Sigmoid colon (tissue), 7 donors: ENCODE measurements around the gene VAV3. TPM values are rescaled to one million over a fixed set of nuclear protein-coding genes. Genes with fewer than 3 reads are reported as not detected.

ENCODE experiments used
- DNase-seq: peaks from one replicate; pipeline ENCODE4 v3.0.0-alpha.2; 2019
- H3K27ac ChIP-seq, 4 donors: fragments of 200-600 bp; sonication (generic); one replicate each; pipeline ENCODE4 v1.5.1; 2016 to 2019; ENCODE audit warnings: mild to moderate bottlenecking in 1 of 4
- H3K27me3 ChIP-seq, 3 donors: fragments of 200-600 bp; sonication (generic); one replicate each; pipeline ENCODE4 v1.5.1; 2019; ENCODE audit warnings: mild to moderate bottlenecking in 1 of 3
- H3K36me3 ChIP-seq, 4 donors: fragments of 200-600 bp; sonication (generic); one replicate each; pipeline ENCODE4 v1.5.1; 2016 to 2019
- H3K4me1 ChIP-seq, 4 donors: fragments of 200-600 bp; sonication (generic); one replicate each; pipeline ENCODE4 v1.5.1; 2017 to 2019
- H3K4me3 ChIP-seq, 4 donors: fragments of 200-600 bp; sonication (generic); one replicate each; pipeline ENCODE4 v1.5.1; 2017 to 2019; ENCODE audit warnings: mild to moderate bottlenecking in 2 of 4, moderate library complexity in 1 of 4
- H3K9me3 ChIP-seq, 4 donors: fragments of 200-600 bp in 3 of 4; sonication (generic) in 3 of 4; one replicate each; pipeline versions ENCODE4 v1.5.1 to v1.6.1; 2013 to 2019
- EP300 ChIP-seq, 4 donors: sonication (generic); formaldehyde crosslinking; IDR thresholded peaks; one replicate each; pipeline ENCODE4 v1.6.1; 2017; ENCODE audit warnings: antibody characterized with exemption in 4 of 4
- POLR2A ChIP-seq, 2 donors: fragments of 450-650 bp; IDR thresholded peaks; one replicate each; pipeline ENCODE4 v1.6.1; 2016; ENCODE audit warnings: antibody characterized with exemption in 2 of 2, mild to moderate bottlenecking in 2 of 2, moderate library complexity in 2 of 2
- POLR2AphosphoS5 ChIP-seq, 4 donors: sonication (generic); formaldehyde crosslinking; IDR thresholded peaks; one replicate each; pipeline ENCODE4 v1.6.1; 2017; ENCODE audit warnings: antibody characterized with exemption in 4 of 4
- WGBS, 2 donors: extraction: QIAGEN DNeasy Blood & Tissue Kit; methylation state at CpG; one replicate each; pipeline ENCODE4 v1.1.7; 2013; 5-methylcytosine and 5-hydroxymethylcytosine counted together
- intact Hi-C: fragments of 100-400 bp; cut with DNase I; formaldehyde crosslinking; loops from one replicate; pipeline ENCODE4 v1.15.1; 2023
- polyA plus RNA-seq, 3 donors: library from polyadenylated mRNA; stranded (reverse); fragments of 200-250 nt; gene quantifications; one replicate each; pipeline ENCODE4 v1.2.3, GENCODE V29; 2013
- total RNA-seq, 4 donors: library from RNA; depleted of rRNA; stranded (reverse); fragments of >200 nt; gene quantifications; one replicate each; pipeline ENCODE4 v1.1.0, GENCODE V29; 2016
- TF ChIP-seq, protein P1 (sequence below), 4 experiments: fragments of 450-650 bp in 3 of 4; fragments of 200-600 bp in 1 of 4; IDR thresholded peaks; one replicate each; pipeline ENCODE4 v1.5.1; 2016 to 2019; ENCODE audit warnings: antibody characterized with exemption in 4 of 4, mild to moderate bottlenecking in 3 of 4, moderate library complexity in 2 of 4
- donor health status: healthy with polysubstance abuse.
- donor health status: Bipolar disorder and iron deficiency.
- donor health status: healthy.

VAV3 gene
- total and polyA plus RNA-seq, 7 donors, result 3.5 to 72.1 (median 17.3) TPM

DNA sequence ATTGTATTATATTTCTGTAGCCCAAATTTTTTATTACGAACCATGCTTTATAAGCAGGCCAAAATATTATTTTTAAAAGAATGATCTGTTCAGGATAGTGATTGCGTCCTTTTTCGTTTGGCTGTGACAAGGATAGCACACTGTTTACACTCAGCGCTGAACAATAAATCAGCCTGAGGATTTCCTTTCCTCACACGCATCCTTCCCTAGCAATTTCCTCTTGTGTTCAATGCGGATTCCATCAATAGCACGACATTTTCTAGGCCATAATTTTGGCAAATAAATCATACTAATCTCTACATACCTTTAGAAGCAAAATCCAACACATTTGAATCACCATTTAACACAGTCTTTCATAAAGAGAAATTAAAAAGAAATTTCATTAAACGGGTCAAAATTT, 1.6 kb upstream of the VAV3 start:
- intact Hi-C loops, result no loop called here

DNA sequence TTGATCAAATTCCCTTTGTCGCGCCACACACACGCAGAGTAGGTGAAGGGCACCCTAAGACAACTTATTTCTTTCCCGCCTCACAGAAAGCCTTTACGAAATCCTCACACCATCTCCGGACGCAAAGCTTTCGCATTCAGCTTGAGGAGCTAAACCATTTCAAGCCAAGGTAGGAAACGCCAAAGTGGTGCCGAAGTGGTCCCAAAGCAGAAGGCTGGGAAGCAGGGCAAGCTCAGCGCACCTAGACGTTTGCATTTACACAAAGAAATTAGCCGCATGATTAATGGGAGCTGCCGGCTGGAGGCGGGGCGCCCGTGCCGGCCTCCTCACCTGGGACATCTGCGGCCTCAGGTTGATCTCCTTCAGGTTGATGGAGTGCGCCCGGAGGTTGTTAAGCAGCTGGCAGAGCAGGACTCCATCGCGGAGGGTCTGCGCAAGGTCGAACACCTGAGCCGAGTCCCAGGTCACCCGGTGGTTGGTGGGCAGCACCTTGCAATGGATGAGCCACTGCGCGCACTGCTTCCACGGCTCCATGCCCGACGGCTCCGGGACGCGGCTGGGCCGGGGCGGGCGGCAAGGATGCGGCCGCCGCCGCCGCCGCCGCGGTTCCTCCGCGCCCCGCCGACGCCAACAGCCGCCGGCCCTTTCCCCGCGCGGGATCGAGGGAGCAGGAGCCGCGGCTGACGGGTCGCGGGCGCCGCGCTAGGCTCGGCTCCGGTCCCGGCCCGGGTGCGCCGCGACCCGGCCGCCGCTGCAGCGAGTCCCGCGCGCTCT, 457 bp downstream of the VAV3 start:
- Histone ChIP-seq H3K4me3 (peak overlapping the region in 3 of 4 donors; percentile 32 to 55 (median 53)), H3K36me3 (no peaks in the 10 kb centered on the region), H3K4me1 (peaks cover 0 to 21% (median 14%) of the 10 kb centered on the region in 4 donors), H3K27me3 (peaks cover 0 to 36% (median 8%) of the 10 kb centered on the region in 3 donors), H3K9me3 (no peaks in the 10 kb centered on the region), H3K27ac (peak overlapping the region; percentile 8 to 57 (median 35))
- no peak for DNase-seq
- WGBS, 2 donors, result 0 to 2% methylated on average over 79 of the region's 79 CpGs
- no peak for TF ChIP-seq POLR2AphosphoS5 (IDR thresholded peaks at IDR 0.05)
- TF ChIP-seq, protein P1, sequence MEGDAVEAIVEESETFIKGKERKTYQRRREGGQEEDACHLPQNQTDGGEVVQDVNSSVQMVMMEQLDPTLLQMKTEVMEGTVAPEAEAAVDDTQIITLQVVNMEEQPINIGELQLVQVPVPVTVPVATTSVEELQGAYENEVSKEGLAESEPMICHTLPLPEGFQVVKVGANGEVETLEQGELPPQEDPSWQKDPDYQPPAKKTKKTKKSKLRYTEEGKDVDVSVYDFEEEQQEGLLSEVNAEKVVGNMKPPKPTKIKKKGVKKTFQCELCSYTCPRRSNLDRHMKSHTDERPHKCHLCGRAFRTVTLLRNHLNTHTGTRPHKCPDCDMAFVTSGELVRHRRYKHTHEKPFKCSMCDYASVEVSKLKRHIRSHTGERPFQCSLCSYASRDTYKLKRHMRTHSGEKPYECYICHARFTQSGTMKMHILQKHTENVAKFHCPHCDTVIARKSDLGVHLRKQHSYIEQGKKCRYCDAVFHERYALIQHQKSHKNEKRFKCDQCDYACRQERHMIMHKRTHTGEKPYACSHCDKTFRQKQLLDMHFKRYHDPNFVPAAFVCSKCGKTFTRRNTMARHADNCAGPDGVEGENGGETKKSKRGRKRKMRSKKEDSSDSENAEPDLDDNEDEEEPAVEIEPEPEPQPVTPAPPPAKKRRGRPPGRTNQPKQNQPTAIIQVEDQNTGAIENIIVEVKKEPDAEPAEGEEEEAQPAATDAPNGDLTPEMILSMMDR (IDR thresholded peaks at IDR 0.05), result no peak
- TF ChIP-seq POLR2A (IDR thresholded peaks at IDR 0.05), result no peak
- no peak for TF ChIP-seq EP300 (IDR thresholded peaks at IDR 0.05)
- intact Hi-C loops, result no loop called here

More for the DNA sequence above, 1.6 kb upstream of the VAV3 start:
- TF ChIP-seq EP300 (IDR thresholded peaks at IDR 0.05) (no peak), POLR2A (IDR thresholded peaks at IDR 0.05) (no peak), POLR2AphosphoS5 (IDR thresholded peaks at IDR 0.05) (no peak)
- TF ChIP-seq, protein P1 (IDR thresholded peaks at IDR 0.05), result no peak
- no peak overlapping the region for H3K27ac ChIP-seq
- H3K9me3 ChIP-seq, result no peaks in the 10 kb centered on the region
- 81 to 86% methylated on average over 8 of the region's 8 CpGs for WGBS, 2 donors
- H3K4me3 ChIP-seq, result no peak overlapping the region
- no peak for DNase-seq
- peaks cover 0 to 33% (median 8%) of the 10 kb centered on the region in 3 donors for H3K27me3 ChIP-seq
- no peaks in the 10 kb centered on the region for H3K36me3 ChIP-seq
- peaks cover 0 to 21% (median 14%) of the 10 kb centered on the region in 4 donors for H3K4me1 ChIP-seq

DNA sequence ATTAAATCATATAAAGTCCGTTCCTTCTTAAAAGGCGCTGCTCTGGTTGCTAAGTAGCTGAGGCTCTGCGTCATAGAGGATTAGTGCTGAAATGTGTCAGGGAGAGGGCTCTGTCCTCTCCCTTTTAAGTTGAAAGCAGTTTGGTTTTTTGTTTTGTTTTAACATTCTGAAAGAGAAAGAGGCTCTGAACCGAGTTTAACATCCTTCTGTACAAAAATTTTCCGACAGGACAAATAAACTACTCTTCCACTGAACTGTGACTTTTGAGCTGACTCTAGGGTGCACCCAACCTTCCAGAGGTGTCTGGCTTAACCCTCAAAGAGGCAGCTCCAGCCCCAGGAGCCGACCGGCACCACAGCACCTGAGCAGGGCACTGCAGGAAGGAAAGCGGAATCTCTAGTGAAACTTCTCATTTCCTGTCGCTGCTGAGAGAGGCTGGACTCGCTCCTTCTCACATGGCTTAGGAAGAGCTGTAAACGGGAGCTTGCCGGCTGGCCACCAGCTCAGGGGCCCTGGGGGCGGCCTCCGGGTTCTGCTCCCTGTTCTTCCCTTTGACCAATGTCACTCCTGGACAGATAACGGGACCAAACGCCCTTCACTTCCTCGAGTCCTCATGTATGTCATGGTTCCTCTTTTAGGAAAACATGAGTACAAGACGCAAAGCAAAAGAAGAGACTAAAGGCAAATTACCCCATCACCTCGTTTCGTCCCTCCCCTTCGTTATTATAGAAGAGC, 1.2 kb downstream of the VAV3 start:
- intact Hi-C loops, result no loop called here

DNA sequence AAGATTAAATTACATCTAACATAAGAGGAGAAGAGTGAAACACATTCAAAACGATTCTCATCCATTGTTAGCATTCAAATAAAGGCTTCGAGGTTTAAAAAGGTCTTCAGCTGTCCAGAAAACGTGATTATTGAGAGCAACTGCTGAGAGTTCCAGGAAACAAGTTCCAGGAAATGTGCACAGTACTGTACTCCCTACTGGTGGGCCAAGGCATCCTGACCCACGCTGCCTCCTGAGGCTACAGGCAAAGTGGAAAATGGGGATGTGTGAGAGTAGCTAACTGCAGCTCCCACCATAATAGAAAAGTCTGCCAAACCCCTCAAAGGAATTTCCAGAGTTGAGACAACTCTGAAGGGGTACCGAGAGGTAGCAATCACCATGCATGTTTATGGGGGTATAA, 2.0 kb downstream of the VAV3 start:
- Histone ChIP-seq H3K4me1 (peaks cover 0 to 21% (median 14%) of the 10 kb centered on the region in 4 donors), H3K4me3 (peak overlapping the region in 2 of 4 donors; percentile 53 to 55), H3K27me3 (peaks cover 0 to 36% (median 8%) of the 10 kb centered on the region in 3 donors), H3K27ac (peak overlapping the region in 1 of 4 donors; percentile 50), H3K9me3 (no peaks in the 10 kb centered on the region), H3K36me3 (no peaks in the 10 kb centered on the region)
- WGBS, 2 donors, result 18 to 29% methylated on average over 5 of the region's 5 CpGs
- intact Hi-C loops, result no loop called here
- TF ChIP-seq, protein P1 (IDR thresholded peaks at IDR 0.05), result no peak
- TF ChIP-seq POLR2AphosphoS5 (IDR thresholded peaks at IDR 0.05) (no peak), POLR2A (IDR thresholded peaks at IDR 0.05) (no peak), EP300 (IDR thresholded peaks at IDR 0.05) (no peak)
- DNase-seq, result no peak

More for the DNA sequence above, 1.2 kb downstream of the VAV3 start:
- 1 to 5% methylated on average over 21 of the region's 21 CpGs for WGBS, 2 donors
- peak overlapping the region in 3 of 4 donors; percentile 8 to 57 (median 50) for H3K27ac ChIP-seq
- peak overlapping the region in 3 of 4 donors; percentile 32 to 55 (median 53) for H3K4me3 ChIP-seq
- DNase-seq, result peak; percentile 59
- peaks cover 0 to 21% (median 14%) of the 10 kb centered on the region in 4 donors for H3K4me1 ChIP-seq
- H3K27me3 ChIP-seq, result peaks cover 0 to 36% (median 8%) of the 10 kb centered on the region in 3 donors
- no peaks in the 10 kb centered on the region for H3K36me3 ChIP-seq
- no peak for TF ChIP-seq POLR2AphosphoS5 (IDR thresholded peaks at IDR 0.05)
- TF ChIP-seq, protein P1 (IDR thresholded peaks at IDR 0.05), result no peak
- no peak for TF ChIP-seq POLR2A (IDR thresholded peaks at IDR 0.05)
- no peak for TF ChIP-seq EP300 (IDR thresholded peaks at IDR 0.05)
- no peaks in the 10 kb centered on the region for H3K9me3 ChIP-seq
